ENCODE data around the gene SH3BP2. TPM values are rescaled to one million over a fixed set of nuclear protein-coding genes. Genes with fewer than 3 reads are reported as not detected.
A peak's percentile ranks its signal among the peaks of the same experiment; 100 is the strongest.

Gene SH3BP2
- total and polyA plus RNA-seq, 7 donors = 18.4 to 82.4 (median 29.9) TPM

GRCh38 chr4:2829321-2829932 lies 36.5 kb downstream of the SH3BP2 start:
- 93 to 94% methylated on average over 18 of the region's 18 CpGs for WGBS, 2 donors
- Histone ChIP-seq H3K36me3 (peaks cover 0 to 68% (median 9%) of the 10 kb centered on the region in 4 donors), H3K4me3 (no peak overlapping the region), H3K4me1 (no peaks in the 10 kb centered on the region), H3K9me3 (no peaks in the 10 kb centered on the region), H3K27ac (no peak overlapping the region), H3K27me3 (no peaks in the 10 kb centered on the region)
- TF ChIP-seq EP300 (IDR thresholded peaks at IDR 0.05) = no peak
- TF ChIP-seq CTCF (IDR thresholded peaks at IDR 0.05) = no peak
- TF ChIP-seq POLR2A (IDR thresholded peaks at IDR 0.05) = no peak
- no peak for TF ChIP-seq POLR2AphosphoS5 (IDR thresholded peaks at IDR 0.05)
- intact Hi-C loops (cut with DNase I) = no loop called here
- DNase-seq = peak; percentile 52

- Histone ChIP-seq H3K36me3 (peaks cover 0 to 65% (median 9%) of the 10 kb centered on the region in 4 donors), H3K4me3 (no peak overlapping the region), H3K27me3 (no peaks in the 10 kb centered on the region), H3K27ac (no peak overlapping the region), H3K4me1 (no peaks in the 10 kb centered on the region), H3K9me3 (no peaks in the 10 kb centered on the region)
- DNase-seq = peak; percentile 55
- 96% methylated on average over 19 of the region's 19 CpGs for WGBS, 2 donors
- no peak for TF ChIP-seq EP300 (IDR thresholded peaks at IDR 0.05)
- TF ChIP-seq CTCF (IDR thresholded peaks at IDR 0.05) = no peak
- intact Hi-C loops (cut with DNase I) = no loop called here
Observed at GRCh38 chr4:2829933-2830451, 37.1 kb downstream of the SH3BP2 start.

GRCh38 chr4:2830632-2831610 lies 38.0 kb downstream of the SH3BP2 start:
- no peak overlapping the region for H3K4me3 ChIP-seq
- no peaks in the 10 kb centered on the region for H3K9me3 ChIP-seq
- no peaks in the 10 kb centered on the region for H3K4me1 ChIP-seq
- no peak for TF ChIP-seq POLR2AphosphoS5 (IDR thresholded peaks at IDR 0.05)
- no peak for TF ChIP-seq POLR2A (IDR thresholded peaks at IDR 0.05)
- no peak for TF ChIP-seq EP300 (IDR thresholded peaks at IDR 0.05)
- TF ChIP-seq CTCF (IDR thresholded peaks at IDR 0.05) = no peak
- H3K27ac ChIP-seq = no peak overlapping the region
- peaks cover 0 to 60% (median 9%) of the 10 kb centered on the region in 4 donors for H3K36me3 ChIP-seq
- WGBS, 2 donors = 90 to 93% methylated on average over 37 of the region's 37 CpGs
- no peaks in the 10 kb centered on the region for H3K27me3 ChIP-seq
- intact Hi-C loops (cut with DNase I) = no loop called here
- peak; percentile 50 for DNase-seq

DNA sequence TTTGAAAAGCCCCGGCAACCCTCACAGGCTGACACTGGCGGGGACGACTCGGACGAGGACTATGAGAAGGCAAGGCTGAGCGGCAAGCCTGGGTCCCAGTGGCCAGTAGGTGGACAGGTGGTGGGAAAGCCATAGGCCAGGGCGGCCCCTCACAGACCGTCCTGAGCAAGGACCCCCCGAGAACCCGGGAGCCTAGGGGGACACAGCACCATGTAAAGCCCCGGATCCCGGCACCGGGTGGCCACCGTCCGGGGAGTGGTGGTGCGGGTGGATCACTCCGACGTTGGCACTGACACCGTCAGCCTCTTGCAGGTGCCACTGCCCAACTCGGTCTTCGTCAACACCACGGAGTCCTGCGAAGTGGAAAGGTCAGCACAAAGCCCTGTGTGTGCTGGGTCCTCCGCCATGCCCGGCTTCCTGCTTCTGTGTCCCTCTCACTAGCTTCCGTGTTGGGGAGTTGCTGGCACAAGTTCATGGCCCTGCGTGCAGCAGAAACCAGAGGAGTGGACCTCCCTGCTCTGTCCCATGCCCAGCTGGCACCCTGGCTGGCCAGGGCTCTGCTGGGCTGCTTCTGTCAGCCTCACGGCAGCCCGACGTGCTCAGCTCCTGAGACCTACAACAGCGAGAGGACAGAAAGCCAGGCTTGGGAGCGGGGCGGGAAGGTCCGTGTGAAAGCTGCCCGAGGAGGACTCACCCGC lies 38.9 kb downstream of the SH3BP2 start:
- intact Hi-C loops (cut with DNase I) = no loop called here
- 94% methylated on average over 36 of the region's 36 CpGs for WGBS, 2 donors
- Histone ChIP-seq H3K36me3 (peaks cover 0 to 60% (median 9%) of the 10 kb centered on the region in 4 donors), H3K4me3 (no peak overlapping the region), H3K27me3 (no peaks in the 10 kb centered on the region), H3K4me1 (peaks cover 0 to 3% (median 0%) of the 10 kb centered on the region in 4 donors), H3K27ac (no peak overlapping the region), H3K9me3 (no peaks in the 10 kb centered on the region)
- DNase-seq = peak; percentile 64
- TF ChIP-seq EP300 (IDR thresholded peaks at IDR 0.05) (no peak), POLR2A (IDR thresholded peaks at IDR 0.05) (no peak), CTCF (IDR thresholded peaks at IDR 0.05) (no peak), POLR2AphosphoS5 (IDR thresholded peaks at IDR 0.05) (no peak)

Data from sigmoid colon (tissue), 7 donors.